GM18505 (cell line): Measurements from ENCODE around the gene MACROD2.
A peak's percentile ranks its signal among the peaks of the same experiment; 100 is the strongest.

Experiments
- ATAC-seq: cut with Tn5 transposase; IDR thresholded peaks from one replicate; pipeline ENCODE4 v1.9.1; 2021; ENCODE audit not compliant: unreplicated experiment
- POLR2A ChIP-seq: IDR thresholded peaks from 4 replicates; pipeline ENCODE4 v1.6.1; 2011; ENCODE audit warnings: borderline replicate concordance; ENCODE audit not compliant: insufficient read depth, insufficient read length; ENCODE audit errors: extremely low read depth

Gene MACROD2

GRCh38 chr20:15895126-15895525 lies 1899.8 kb downstream of the MACROD2 start:
- no peak for TF ChIP-seq POLR2A
- ATAC-seq = no peak

GRCh38 chr20:15895560-15896084 lies 1900.3 kb downstream of the MACROD2 start:
- TF ChIP-seq POLR2A = no peak
- ATAC-seq = peak; percentile 98

GRCh38 chr20:15899967-15900366 lies 1904.7 kb downstream of the MACROD2 start:
- no peak for TF ChIP-seq POLR2A
- no peak for ATAC-seq

GRCh38 chr20:15900443-15900842 lies 1905.1 kb downstream of the MACROD2 start:
- ATAC-seq = no peak
- no peak for TF ChIP-seq POLR2A

GRCh38 chr20:15902493-15902892 lies 1907.2 kb downstream of the MACROD2 start:
- ATAC-seq = no peak
- no peak for TF ChIP-seq POLR2A

GRCh38 chr20:15905661-15906060 lies 1910.3 kb downstream of the MACROD2 start:
- TF ChIP-seq POLR2A = no peak
- ATAC-seq = no peak

GRCh38 chr20:15909995-15910394 lies 1914.7 kb downstream of the MACROD2 start:
- TF ChIP-seq POLR2A = no peak
- no peak for ATAC-seq

GRCh38 chr20:15911581-15911980 lies 1916.3 kb downstream of the MACROD2 start:
- ATAC-seq = no peak
- TF ChIP-seq POLR2A = no peak

GRCh38 chr20:15913391-15914025 lies 1918.2 kb downstream of the MACROD2 start:
- no peak for TF ChIP-seq POLR2A

GRCh38 chr20:15916623-15917022 lies 1921.3 kb downstream of the MACROD2 start:
- ATAC-seq = no peak

More at GRCh38 chr20:15913391-15914025, 1918.2 kb downstream of the MACROD2 start:
- ATAC-seq = no peak

GRCh38 chr20:15917283-15917682 lies 1922.0 kb downstream of the MACROD2 start:
- no peak for ATAC-seq
- TF ChIP-seq POLR2A = no peak

More at GRCh38 chr20:15916623-15917022, 1921.3 kb downstream of the MACROD2 start:
- no peak for TF ChIP-seq POLR2A

GRCh38 chr20:15918631-15919030 lies 1923.3 kb downstream of the MACROD2 start:
- TF ChIP-seq POLR2A = no peak
- no peak for ATAC-seq

GRCh38 chr20:15919118-15919517 lies 1923.8 kb downstream of the MACROD2 start:
- TF ChIP-seq POLR2A = no peak
- ATAC-seq = no peak

GRCh38 chr20:15921930-15922329 lies 1926.6 kb downstream of the MACROD2 start:
- TF ChIP-seq POLR2A = no peak
- ATAC-seq = no peak
